H1 (cell line): ENCODE data around the gene ZRANB1. TPM values are rescaled to one million over a fixed set of nuclear protein-coding genes. Genes with fewer than 3 reads are reported as not detected.
A peak's percentile ranks its signal among the peaks of the same experiment; 100 is the strongest.

Source experiments
- CTCF ChIA-PET: fragments of 300-600 bp; sonication (Branson Sonifier 250); formaldehyde crosslinking; loops from one replicate; lab custom pipeline; 2021; ENCODE audit not compliant: partially characterized antibody; lab: Charles Lee
- POLR2A ChIA-PET: fragments of 300-600 bp; sonication (Branson Sonifier 250); formaldehyde crosslinking; loops from one replicate; lab custom pipeline; 2021; ENCODE audit warnings: inconsistent platforms; ENCODE audit not compliant: partially characterized antibody; lab: Charles Lee
- DNase-seq, 2 experiments: peaks; one replicate each; pipeline versions ENCODE4 v3.0.0 to v3.0.0-alpha.2; 2010 to 2022; ENCODE audit warnings: low spot score in 2 of 2, low read depth in 1 of 2, mixed read lengths in 1 of 2
- FAIRE-seq: peaks from 2 replicates; lab custom pipeline; 2011; peaks lifted over from hg19 to GRCh38; lab: Jason Lieb, UNC
- H2AFZ ChIP-seq: 2 replicates; pipeline ENCODE4 v1.8.1; 2012; ENCODE audit warnings: low read length, inconsistent platforms
- H2AK5ac ChIP-seq: 2 replicates; pipeline ENCODE4 v1.6.1; 2013; ENCODE audit warnings: low read depth, low read length
- H2BK120ac ChIP-seq: replicated peaks from 2 replicates; pipeline ENCODE3; 2013; ENCODE audit warnings: low read depth, low read length, inconsistent platforms
- H2BK12ac ChIP-seq: 2 replicates; pipeline ENCODE4 v1.6.1; 2013; ENCODE audit warnings: low read depth, low read length
- H2BK15ac ChIP-seq: 2 replicates; pipeline ENCODE4 v1.6.1; 2013; ENCODE audit warnings: low read length
- H2BK20ac ChIP-seq: 2 replicates; pipeline ENCODE4 v1.6.1; 2013; ENCODE audit warnings: low read length
- H2BK5ac ChIP-seq: 2 replicates; pipeline ENCODE4 v1.6.1; 2013; ENCODE audit warnings: low read depth, low read length
- H3K14ac ChIP-seq: 2 replicates; pipeline ENCODE4 v1.6.1; 2013; ENCODE audit warnings: inconsistent platforms; ENCODE audit not compliant: insufficient read length
- H3K18ac ChIP-seq: 2 replicates; pipeline ENCODE4 v1.6.1; 2013; ENCODE audit warnings: low read length; ENCODE audit errors: extremely low read depth
- H3K23ac ChIP-seq: 2 replicates; pipeline ENCODE4 v1.6.1; 2013; ENCODE audit warnings: inconsistent platforms; ENCODE audit not compliant: insufficient read length
- H3K23me2 ChIP-seq: 2 replicates; pipeline ENCODE4 v1.6.1; 2013; ENCODE audit warnings: low read depth, low read length
- H3K27ac ChIP-seq: 2 replicates; pipeline ENCODE4 v1.6.1; 2011; ENCODE audit warnings: low read depth, low read length, inconsistent platforms
- H3K27me3 ChIP-seq, 4 experiments: replicated peaks in 1 of 4; 1 replicate in 1 of 4; 2 replicates in 3 of 4; pipeline versions ENCODE4 v1.6.1 to v1.8.1; 2011 to 2013; ENCODE audit warnings: low read length in 3 of 4, mild to moderate bottlenecking in 3 of 4, inconsistent platforms in 2 of 4, mixed read lengths in 2 of 4, moderate library complexity in 1 of 4; ENCODE audit not compliant: control insufficient read depth in 3 of 4, insufficient read depth in 3 of 4; ENCODE audit errors: extremely low read depth in 1 of 4
- H3K36me3 ChIP-seq, 4 experiments: 2 replicates each; pipeline versions ENCODE4 v1.6.1 to v1.8.1; 2011 to 2013; ENCODE audit warnings: mild to moderate bottlenecking in 4 of 4, low read length in 3 of 4, moderate library complexity in 2 of 4, control low read depth in 1 of 4, inconsistent platforms in 1 of 4; ENCODE audit not compliant: insufficient read depth in 4 of 4, control insufficient read depth in 2 of 4
- H3K4ac ChIP-seq: replicated peaks from 2 replicates; pipeline ENCODE3; 2013; ENCODE audit warnings: low read length, low read depth, mixed read lengths, inconsistent platforms; ENCODE audit not compliant: insufficient read length
- H3K4me1 ChIP-seq, 4 experiments: replicated peaks in 1 of 4; 1 replicate in 1 of 4; 2 replicates in 3 of 4; pipeline versions ENCODE4 v1.6.1 to v1.8.1; 2011 to 2013; ENCODE audit warnings: low read length in 3 of 4, inconsistent platforms in 2 of 4, mixed read lengths in 1 of 4; ENCODE audit not compliant: insufficient read depth in 4 of 4, control insufficient read depth in 3 of 4
- H3K4me2 ChIP-seq, 2 experiments: 2 replicates each; pipeline versions ENCODE4 v1.6.1 to v1.8.1; 2011 to 2013; ENCODE audit warnings: low read depth in 2 of 2, low read length in 2 of 2, control low read depth in 1 of 2, inconsistent platforms in 1 of 2, mild to moderate bottlenecking in 1 of 2; ENCODE audit not compliant: insufficient read depth in 1 of 2
- H3K4me3 ChIP-seq, 4 experiments: fragments of 200-600, 300-600 bp in 1 of 4; sonication (generic), shearing (Covaris generic), sonication (Bioruptor Twin) in 1 of 4; 2 replicates each; pipeline versions ENCODE4 v1.5.1 to v1.8.1; 2011 to 2016; ENCODE audit warnings: low read length in 4 of 4, low read depth in 3 of 4, control low read depth in 2 of 4, inconsistent platforms in 2 of 4, mild to moderate bottlenecking in 2 of 4, mixed read lengths in 1 of 4, moderate library complexity in 1 of 4; ENCODE audit not compliant: insufficient read depth in 2 of 4; ENCODE audit errors: extremely low read depth in 1 of 4
- H3K56ac ChIP-seq: replicated peaks from 2 replicates; pipeline ENCODE3; 2013; ENCODE audit warnings: low read depth, mild to moderate bottlenecking, mixed read lengths, low read length, inconsistent platforms; ENCODE audit not compliant: insufficient read length
- H3K79me1 ChIP-seq: 2 replicates; pipeline ENCODE4 v1.6.1; 2013; ENCODE audit warnings: low read depth, low read length, control low read depth
- H3K79me2 ChIP-seq, 2 experiments: 2 replicates each; pipeline versions ENCODE4 v1.6.1 to v1.8.1; 2012 to 2013; ENCODE audit warnings: low read length in 2 of 2, mild to moderate bottlenecking in 2 of 2, inconsistent platforms in 1 of 2; ENCODE audit not compliant: insufficient read depth in 2 of 2, control insufficient read depth in 1 of 2
- H3K9ac ChIP-seq, 4 experiments: replicated peaks in 1 of 4; 1 replicate in 1 of 4; 2 replicates in 3 of 4; pipeline versions ENCODE4 v1.6.1 to v1.8.1; 2011 to 2013; ENCODE audit warnings: low read depth in 3 of 4, low read length in 3 of 4, control low read depth in 2 of 4, mild to moderate bottlenecking in 2 of 4, moderate library complexity in 2 of 4, inconsistent platforms in 1 of 4; ENCODE audit errors: extremely low read depth in 1 of 4
- H3K9me3 ChIP-seq, 2 experiments: 2 replicates each; pipeline versions ENCODE4 v1.6.1 to v1.8.1; 2012 to 2013; ENCODE audit warnings: mild to moderate bottlenecking in 2 of 2, moderate library complexity in 2 of 2, control low read depth in 1 of 2, inconsistent platforms in 1 of 2, low read depth in 1 of 2, low read length in 1 of 2, mixed read lengths in 1 of 2; ENCODE audit not compliant: insufficient read depth in 2 of 2
- H4K20me1 ChIP-seq, 2 experiments: replicated peaks in 1 of 2; 2 replicates each; pipeline versions ENCODE3 to v1.8.1; 2011 to 2013; ENCODE audit warnings: inconsistent platforms in 2 of 2, low read length in 2 of 2, mild to moderate bottlenecking in 1 of 2; ENCODE audit not compliant: insufficient read depth in 2 of 2, control insufficient read depth in 1 of 2
- H4K5ac ChIP-seq: 2 replicates; pipeline ENCODE4 v1.6.1; 2013; ENCODE audit warnings: low read length, low read depth, mixed read lengths, inconsistent platforms; ENCODE audit not compliant: insufficient read length
- H4K8ac ChIP-seq: 2 replicates; pipeline ENCODE4 v1.8.0; 2013; ENCODE audit warnings: mild to moderate bottlenecking, moderate library complexity, low read length, inconsistent platforms; ENCODE audit not compliant: insufficient read depth; ENCODE audit errors: extremely low read depth
- H4K91ac ChIP-seq: replicated peaks from 2 replicates; pipeline ENCODE3; 2013; ENCODE audit warnings: low read length, mixed read lengths, inconsistent platforms; ENCODE audit not compliant: insufficient read length
- ATF2 ChIP-seq: IDR thresholded peaks from 2 replicates; pipeline ENCODE4 v1.6.1; 2012; ENCODE audit warnings: low read length, inconsistent platforms
- ATF3 ChIP-seq: IDR thresholded peaks from 2 replicates; pipeline ENCODE4 v1.6.1; 2011; ENCODE audit warnings: low read depth, mild to moderate bottlenecking, low read length; ENCODE audit not compliant: insufficient read depth
- RAD21 ChIP-seq, 2 experiments: IDR thresholded peaks in 1 of 2; conservative IDR thresholded peaks in 1 of 2; 2 replicates each; pipeline ENCODE4 v1.6.1; 2011; ENCODE audit warnings: low read depth in 2 of 2, low read length in 2 of 2, improper control_type of control experiment in 1 of 2, inconsistent platforms in 1 of 2, mild to moderate bottlenecking in 1 of 2, moderate library complexity in 1 of 2
- SAP30 ChIP-seq: fragments of 300-600 bp; sonication (generic); IDR thresholded peaks from 2 replicates; pipeline ENCODE4 v1.7.1; 2012; ENCODE audit warnings: low read length, moderate library complexity, mild to moderate bottlenecking, inconsistent platforms; ENCODE audit not compliant: insufficient read depth, insufficient replicate concordance
- TAF1 ChIP-seq: IDR thresholded peaks from 2 replicates; pipeline ENCODE4 v1.6.1; 2011; ENCODE audit warnings: mild to moderate bottlenecking, low read depth, low read length
- TAF7 ChIP-seq: optimal IDR thresholded peaks from 2 replicates; pipeline ENCODE3; 2011; ENCODE audit warnings: low read depth, mild to moderate bottlenecking, inconsistent platforms, low read length, moderate library complexity, borderline replicate concordance
- WGBS, 2 experiments: shearing (Covaris generic) in 1 of 2; methylation state at CpG; one replicate each; pipeline versions ENCODE4 v1.1.6 to v1.1.7; 2013 to 2015; ENCODE audit warnings: low lambda C conversion rate in 2 of 2, mixed read lengths in 2 of 2, inconsistent platforms in 1 of 2, low coverage in 1 of 2, missing lambda C conversion rate in 1 of 2; ENCODE audit not compliant: insufficient replicate concordance in 2 of 2, insufficient coverage in 1 of 2, insufficient read length in 1 of 2; ENCODE audit errors: extremely low coverage in 1 of 2, missing lambda C conversion rate in 1 of 2; 5-methylcytosine and 5-hydroxymethylcytosine counted together
- polyA plus RNA-seq, 7 experiments: library from polyadenylated mRNA; depleted of rRNA in 3 of 7; stranded (reverse) in 5 of 7; unstranded in 2 of 7; fragments of >200 nt in 5 of 7; fragments of 200-250 nt in 2 of 7; gene quantifications; 1 replicate in 5 of 7; 2 replicates in 1 of 7; 4 replicates in 1 of 7; pipeline versions ENCODE4 v1.2.1 to v1.2.3, GENCODE V29; 2011 to 2013; ENCODE audit warnings: missing spikeins in 2 of 7, mixed read lengths in 2 of 7
- total RNA-seq: library from RNA; stranded (reverse); fragmentation: NEBNext Ultra II Directional; extraction: Animal tissue kit (Norgen Biotek cat#: 25700); gene quantifications from 2 replicates; pipeline ENCODE4 v1.2.1, GENCODE V29; 2021

ZRANB1 gene
- total and polyA plus RNA-seq, 2 of the 8 experiments (the other 6 are each of a cell fraction or from before 2014, with no cell fraction given) = 6.1 to 19.9 TPM

- Histone ChIP-seq H3K18ac (peak overlapping the region; percentile 87), H3K23ac (no peak overlapping the region), H3K4ac (peak overlapping the region; percentile 69), H3K4me1 (no peaks in the 10 kb centered on the region), H2BK20ac (no peak overlapping the region), H4K91ac (peak overlapping the region; percentile 85), H2BK120ac (no peak overlapping the region), H4K20me1 (peaks cover 6 to 15% of the 10 kb centered on the region in 2 experiments), H4K8ac (peak overlapping the region; percentile 99), H3K4me3 (peak overlapping the region; percentile 98 to 100 (median 98)), H3K36me3 (no peaks in the 10 kb centered on the region), H2BK15ac (no peak overlapping the region), H4K5ac (peak overlapping the region; percentile 91), H2AFZ (no peak overlapping the region; the same call in 1 of the 2 replicates), H3K56ac (peak overlapping the region; percentile 53), H3K27me3 (no peaks in the 10 kb centered on the region), H3K23me2 (peaks cover 7% of the 10 kb centered on the region; the same call in 1 of the 2 replicates), H2BK5ac (peak overlapping the region; percentile 56; the same call in 1 of the 2 replicates), H3K14ac (no peak overlapping the region), H3K4me2 (peak overlapping the region; percentile 91), H3K79me1 (no peaks in the 10 kb centered on the region), H2BK12ac (no peak overlapping the region), H3K27ac (peak overlapping the region; percentile 91), H2AK5ac (no peak overlapping the region), H3K9ac (peak overlapping the region; percentile 91 to 92 (median 92)), H3K79me2 (peaks cover 29 to 50% of the 10 kb centered on the region in 2 experiments), H3K9me3 (no peaks in the 10 kb centered on the region)
- 2% methylated on average over 44 of the region's 126 CpGs; no CpG with 5 or more reads in 1 of the 2 experiments for WGBS, 2 experiments
- CTCF ChIA-PET = interaction anchor here (0.7 to 1.3 kb wide), 2 partner anchors 16 to 223 kb away, joined by 3 to 5 read pairs; no protein-coding TSS in a partner anchor
- POLR2A ChIA-PET = interaction anchor here (0.7 to 2.8 kb wide), 22 partner anchors 9 to 445 kb away, joined by 3 to 17 read pairs (median 3); partner anchors contain the start of gene EEF1AKMT2
- FAIRE-seq = no peak
- DNase-seq = peak; percentile 84 to 98
- TF ChIP-seq ATF2 (0 out of 2 replicates have a peak, but pooled peaks have one; percentile 72), TAF1 (peak; percentile 97), SAP30 (no peak), RAD21 (IDR thresholded peaks at IDR 0.05 in 1 of 2, conservative IDR thresholded peaks at IDR 0.05 in 1 of 2; ENCODE audit: low read depth in 2 of 2, low read length in 2 of 2) (no peak), TAF7 (peak; percentile 63), ATF3 (no peak)
These were observed 25.1 kb upstream of the ZRANB1 start for GRCh38 chr10:124916585-124917427.
